ENCODE data around the gene GABRA6.

Gene GABRA6

GRCh38 chr5:161709239-161709638 is 23.7 kb downstream of the GABRA6 start:
- no peaks in the 10 kb centered on the region for H3K4me1 Mint-ChIP-seq (ENCODE audit: low read depth)
- H3K36me3 Mint-ChIP-seq (ENCODE audit: low read depth), result no peaks in the 10 kb centered on the region
- H3K4me3 Mint-ChIP-seq, result no peak overlapping the region
- no peak overlapping the region for H3K27ac Mint-ChIP-seq
- H3K27me3 Mint-ChIP-seq, result no peaks in the 10 kb centered on the region
- no peaks in the 10 kb centered on the region for H3K9me3 Mint-ChIP-seq
- intact Hi-C loops (cut with micrococcal nuclease), result no loop called here

- H3K4me1 Mint-ChIP-seq (ENCODE audit: low read depth), result no peaks in the 10 kb centered on the region
- H3K36me3 Mint-ChIP-seq (ENCODE audit: low read depth), result no peaks in the 10 kb centered on the region
- no peak overlapping the region for H3K27ac Mint-ChIP-seq
Observed at GRCh38 chr5:161713042-161713441, 27.5 kb downstream of the GABRA6 start.

GRCh38 chr5:161719157-161719556 is 33.6 kb downstream of the GABRA6 start:
- Mint-ChIP-seq H3K36me3 (ENCODE audit: low read depth) (no peaks in the 10 kb centered on the region), H3K9me3 (no peaks in the 10 kb centered on the region), H3K27ac (no peak overlapping the region), H3K4me1 (ENCODE audit: low read depth) (no peaks in the 10 kb centered on the region), H3K4me3 (no peak overlapping the region), H3K27me3 (no peaks in the 10 kb centered on the region)
- intact Hi-C loops (cut with micrococcal nuclease), result no loop called here

More at GRCh38 chr5:161713042-161713441, 27.5 kb downstream of the GABRA6 start:
- intact Hi-C loops (cut with micrococcal nuclease), result no loop called here
- H3K9me3 Mint-ChIP-seq, result no peaks in the 10 kb centered on the region
- no peak overlapping the region for H3K4me3 Mint-ChIP-seq
- no peaks in the 10 kb centered on the region for H3K27me3 Mint-ChIP-seq

GRCh38 chr5:161720460-161720859 is 34.9 kb downstream of the GABRA6 start:
- Mint-ChIP-seq H3K36me3 (ENCODE audit: low read depth) (no peaks in the 10 kb centered on the region), H3K9me3 (no peaks in the 10 kb centered on the region), H3K4me1 (ENCODE audit: low read depth) (no peaks in the 10 kb centered on the region), H3K27me3 (no peaks in the 10 kb centered on the region), H3K4me3 (no peak overlapping the region), H3K27ac (no peak overlapping the region)
- intact Hi-C loops (cut with micrococcal nuclease), result no loop called here

GRCh38 chr5:161734741-161735140 is 49.2 kb downstream of the GABRA6 start:
- Mint-ChIP-seq H3K4me3 (no peak overlapping the region), H3K9me3 (peaks cover 7% of the 10 kb centered on the region), H3K27me3 (no peaks in the 10 kb centered on the region), H3K36me3 (ENCODE audit: low read depth) (no peaks in the 10 kb centered on the region), H3K4me1 (ENCODE audit: low read depth) (no peaks in the 10 kb centered on the region), H3K27ac (no peak overlapping the region)
- intact Hi-C loops (cut with micrococcal nuclease), result no loop called here

- Mint-ChIP-seq H3K27ac (no peak overlapping the region), H3K4me3 (no peak overlapping the region), H3K4me1 (ENCODE audit: low read depth) (no peaks in the 10 kb centered on the region), H3K9me3 (peaks cover 14% of the 10 kb centered on the region), H3K27me3 (no peaks in the 10 kb centered on the region), H3K36me3 (ENCODE audit: low read depth) (no peaks in the 10 kb centered on the region)
- intact Hi-C loops (cut with micrococcal nuclease), result no loop called here
Observed at GRCh38 chr5:161740433-161740832, 54.9 kb downstream of the GABRA6 start.

- Mint-ChIP-seq H3K27ac (no peak overlapping the region), H3K4me1 (ENCODE audit: low read depth) (no peaks in the 10 kb centered on the region), H3K9me3 (peaks cover 14% of the 10 kb centered on the region), H3K4me3 (no peak overlapping the region), H3K36me3 (ENCODE audit: low read depth) (no peaks in the 10 kb centered on the region), H3K27me3 (no peaks in the 10 kb centered on the region)
- intact Hi-C loops (cut with micrococcal nuclease), result no loop called here
Observed at GRCh38 chr5:161744276-161744675, 58.8 kb downstream of the GABRA6 start.

GRCh38 chr5:161745392-161745791 is 59.9 kb downstream of the GABRA6 start:
- intact Hi-C loops (cut with micrococcal nuclease), result no loop called here
- no peaks in the 10 kb centered on the region for H3K27me3 Mint-ChIP-seq
- no peaks in the 10 kb centered on the region for H3K4me1 Mint-ChIP-seq (ENCODE audit: low read depth)
- H3K9me3 Mint-ChIP-seq, result peaks cover 14% of the 10 kb centered on the region
- H3K36me3 Mint-ChIP-seq (ENCODE audit: low read depth), result no peaks in the 10 kb centered on the region
- H3K4me3 Mint-ChIP-seq, result no peak overlapping the region
- H3K27ac Mint-ChIP-seq, result no peak overlapping the region

- intact Hi-C loops (cut with micrococcal nuclease), result no loop called here
- no peak overlapping the region for H3K4me3 Mint-ChIP-seq
- H3K27me3 Mint-ChIP-seq, result no peaks in the 10 kb centered on the region
- no peaks in the 10 kb centered on the region for H3K4me1 Mint-ChIP-seq (ENCODE audit: low read depth)
- peaks cover 10% of the 10 kb centered on the region for H3K9me3 Mint-ChIP-seq
- H3K36me3 Mint-ChIP-seq (ENCODE audit: low read depth), result no peaks in the 10 kb centered on the region
- H3K27ac Mint-ChIP-seq, result no peak overlapping the region
Observed at GRCh38 chr5:161751265-161751664, 65.7 kb downstream of the GABRA6 start.

Measured in dendritic cell treated with granulocyte-macrophage colony-stimulating factor and Interleukin-4, amounts not matched to agents 40 ng/mL and 50 ng/mL, for 4 days (primary cell).